Measurements from ENCODE around the gene C9orf78.

GRCh38 chr9:129860653-129861446 lies 25.8 kb upstream of the C9orf78 start:
- TF ChIP-seq CTCF (IDR thresholded peaks at IDR 0.05; ENCODE audit: control extremely low read depth in 1 of 3, insufficient read depth in 1 of 3, low read depth in 1 of 3, low read length in 3 of 3) (no peak), USF2 (IDR thresholded peaks at IDR 0.05; ENCODE audit: low read length) (no peak), TAF1 (IDR thresholded peaks at IDR 0.05; ENCODE audit: low read depth, low read length) (no peak), CREB1 (IDR thresholded peaks at IDR 0.05) (no peak), POLR2AphosphoS5 (IDR thresholded peaks at IDR 0.05; ENCODE audit: low read depth, low read length) (no peak), TCF12 (IDR thresholded peaks at IDR 0.05; ENCODE audit: low read depth, low read length) (no peak), BACH1 (IDR thresholded peaks at IDR 0.05; ENCODE audit: low read length) (no peak), EP300 (IDR thresholded peaks at IDR 0.05; ENCODE audit: borderline replicate concordance in 1 of 2, low read depth in 2 of 2, low read length in 2 of 2) (no peak), GABPA (IDR thresholded peaks at IDR 0.05; ENCODE audit: borderline replicate concordance, insufficient read depth, low read length) (no peak), RAD21 (IDR thresholded peaks at IDR 0.05 in 1 of 2, conservative IDR thresholded peaks at IDR 0.05 in 1 of 2; ENCODE audit: low read depth in 2 of 2, low read length in 2 of 2) (no peak)
